Left forelimb (tissue), 1 donor: Measurements from ENCODE around the gene HTRA2.
A peak's percentile ranks its signal among the peaks of the same experiment; 100 is the strongest.
"Not testable (repeated sequence)": the region's sequence is repeated elsewhere in the genome, so short reads cannot be mapped to it uniquely, and the experiment has no call there.

Experiments
- DNase-seq: peaks from one replicate; pipeline ENCODE4 v3.0.0-alpha.2; 2018; ENCODE audit warnings: low spot score

HTRA2 gene

DNA sequence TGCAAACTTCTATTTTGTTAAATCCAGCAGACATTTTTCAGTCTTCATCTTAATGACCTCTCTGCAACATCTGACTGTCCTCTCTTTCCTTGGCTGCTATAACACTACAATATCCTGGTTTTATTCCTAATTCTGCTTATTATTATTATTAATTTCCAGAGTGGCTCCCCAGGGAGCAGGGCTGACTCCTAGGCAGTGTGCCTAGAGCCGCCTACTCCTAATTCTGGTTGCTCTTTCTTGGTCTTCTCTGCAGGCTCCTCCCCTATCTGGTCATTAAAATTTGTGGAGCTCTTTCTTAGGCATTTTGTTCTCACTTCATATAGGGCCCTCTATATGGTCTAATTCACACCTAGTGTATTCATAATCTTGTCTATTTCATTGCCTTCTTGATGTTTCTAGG is 13.2 kb downstream of the HTRA2 start:
- no peak for DNase-seq

DNA sequence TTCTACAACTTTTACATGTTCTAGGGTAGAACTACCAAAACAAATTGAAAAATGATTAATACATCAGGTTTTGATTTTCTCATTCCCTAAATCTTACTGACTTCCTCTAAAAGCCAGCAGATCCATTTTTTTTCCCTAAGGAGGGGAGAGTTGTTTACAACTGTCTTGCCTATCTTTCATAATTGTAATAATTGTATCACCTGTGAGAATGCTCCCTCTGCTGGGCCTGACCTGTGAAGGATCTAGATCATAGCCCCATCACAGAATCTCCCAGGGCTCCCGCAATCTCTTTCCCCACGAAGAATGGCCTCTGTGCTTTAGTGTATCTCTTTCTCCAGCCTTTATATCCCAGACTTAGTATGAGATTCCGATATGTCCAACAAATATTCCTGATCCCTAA is 14.9 kb downstream of the HTRA2 start:
- DNase-seq, result no peak

DNA sequence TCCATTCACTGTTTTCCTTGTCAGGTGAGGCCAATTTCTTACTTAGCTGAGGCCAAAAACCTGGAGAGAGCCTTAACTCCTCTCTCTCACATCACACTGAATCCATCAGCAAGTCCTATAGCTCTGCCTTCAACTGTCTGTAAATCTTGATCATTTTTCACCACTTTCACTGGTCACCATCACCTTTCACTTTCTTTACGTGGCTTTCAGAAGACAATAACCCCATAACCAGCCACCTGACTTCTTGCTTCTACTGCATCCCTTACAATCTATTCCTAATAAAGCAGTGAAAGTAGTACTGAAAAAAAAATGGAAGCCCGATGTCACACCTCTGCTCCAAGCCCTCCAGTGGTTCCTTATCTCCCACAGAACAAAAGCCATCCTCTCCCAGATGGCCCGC is 16.3 kb downstream of the HTRA2 start:
- no peak for DNase-seq

DNA sequence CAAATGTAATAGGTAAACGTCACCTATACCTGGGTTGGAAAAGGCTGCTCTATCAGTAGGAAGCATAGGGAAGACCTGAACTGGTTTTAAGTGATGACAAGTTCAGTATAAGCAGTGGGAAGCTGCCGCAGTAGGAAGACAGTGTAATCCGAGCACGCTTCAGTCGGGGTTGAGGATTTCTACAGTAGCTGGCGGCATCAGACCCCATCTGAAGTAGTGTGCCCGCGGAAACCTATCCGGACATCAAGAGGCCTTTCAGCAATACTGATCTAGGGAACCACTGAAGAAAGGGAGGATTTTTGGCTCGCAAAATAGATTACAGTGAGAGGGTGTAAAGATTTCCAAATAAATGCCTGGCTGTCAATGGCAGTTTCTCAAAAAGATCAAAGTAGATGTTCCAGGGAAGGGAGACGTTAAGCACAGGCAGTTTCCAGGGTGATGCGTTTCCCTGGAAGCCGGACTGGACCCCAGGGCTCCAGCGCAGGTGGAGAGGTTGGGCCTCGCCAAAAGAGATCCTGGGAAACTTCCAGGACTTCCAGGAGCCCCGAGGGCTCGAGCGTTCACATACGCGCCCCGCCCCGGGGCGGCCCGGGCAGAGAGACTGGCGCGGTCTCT is 18.7 kb downstream of the HTRA2 start:
- DNase-seq, result no peak

DNA sequence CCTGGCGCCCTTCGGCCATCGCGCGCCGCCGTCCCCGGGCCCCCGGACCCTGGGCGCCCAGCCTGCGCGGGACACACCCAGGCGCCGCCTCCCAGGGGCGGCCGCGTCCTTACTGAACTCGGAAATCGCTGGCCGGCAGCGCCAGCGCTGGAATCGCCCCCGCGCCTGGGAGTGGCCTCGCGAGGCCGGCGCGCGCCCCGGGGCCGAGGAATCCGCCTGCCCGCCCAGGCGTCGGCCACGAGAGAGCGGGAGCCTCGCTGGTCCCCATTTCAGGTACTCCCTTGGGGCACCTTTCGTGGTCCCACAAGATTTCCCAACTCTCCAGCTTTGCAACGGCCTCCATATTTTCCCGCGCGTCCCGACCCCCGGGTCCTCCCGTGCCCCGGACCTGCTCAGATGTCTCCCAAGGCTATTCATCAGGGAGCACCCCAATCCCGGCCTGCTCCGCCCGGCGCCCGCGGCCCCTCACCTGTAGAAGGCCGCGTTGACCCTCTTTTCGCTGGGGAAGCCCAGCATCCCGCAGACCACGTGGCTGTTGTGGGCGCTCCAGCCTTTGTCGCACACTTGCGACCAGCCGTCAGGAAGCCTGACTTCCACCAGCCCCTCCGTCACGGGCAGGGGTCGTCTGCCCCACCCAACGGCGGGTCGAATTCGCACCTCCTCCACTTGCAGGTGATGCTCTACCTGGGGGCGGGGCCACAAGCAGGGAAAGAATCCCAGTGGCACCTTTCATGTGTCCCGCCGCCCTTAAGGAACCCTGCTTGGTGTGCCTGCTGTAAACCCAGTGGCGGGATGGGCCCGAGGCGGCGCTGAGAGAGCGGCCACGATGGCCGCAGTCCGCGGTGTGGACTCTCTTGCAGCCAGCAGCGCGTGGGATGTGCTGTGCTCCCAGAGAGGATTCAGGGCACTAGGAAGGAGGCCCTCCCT is 19.4 kb downstream of the HTRA2 start:
- DNase-seq, result peak; percentile 80

DNA sequence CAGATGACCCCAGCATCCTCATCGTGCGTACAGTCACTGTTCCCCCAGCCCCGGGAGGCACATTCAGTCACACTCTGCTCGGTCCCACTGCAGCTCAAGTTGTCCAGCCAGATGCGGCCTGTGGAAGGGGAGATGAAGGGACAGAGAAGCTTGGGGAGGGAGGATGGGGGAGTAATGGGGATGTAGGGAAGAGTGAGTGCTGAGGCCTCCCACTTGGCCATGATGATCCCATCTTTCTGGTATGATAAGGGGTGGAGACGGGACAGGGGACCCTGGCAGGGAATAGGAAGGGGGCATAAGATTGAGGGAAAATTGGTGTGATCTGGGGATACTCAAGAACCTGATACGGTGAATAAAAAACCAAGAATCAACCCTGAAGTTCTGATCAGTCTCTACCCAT is 20.5 kb downstream of the HTRA2 start:
- DNase-seq, result no peak

DNA sequence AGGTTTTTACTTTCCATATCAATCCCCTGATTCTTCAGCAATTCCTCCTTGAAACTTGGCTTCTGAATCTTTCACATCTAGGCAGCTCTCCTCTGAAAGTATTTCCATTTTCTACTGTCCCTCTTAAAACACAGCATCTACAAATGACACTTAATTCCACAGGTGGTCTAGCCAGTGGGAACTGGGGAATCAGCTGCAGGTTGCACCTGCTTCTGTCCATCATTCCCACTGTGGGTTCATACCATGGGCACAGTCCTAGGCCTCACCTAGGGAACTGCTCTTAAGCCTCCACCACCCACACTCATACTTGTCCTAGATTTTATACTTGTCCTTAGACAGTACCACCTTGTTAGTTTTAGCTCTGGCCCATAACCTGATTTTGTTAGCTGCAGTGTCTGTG is 21.8 kb downstream of the HTRA2 start:
- no peak for DNase-seq

DNA sequence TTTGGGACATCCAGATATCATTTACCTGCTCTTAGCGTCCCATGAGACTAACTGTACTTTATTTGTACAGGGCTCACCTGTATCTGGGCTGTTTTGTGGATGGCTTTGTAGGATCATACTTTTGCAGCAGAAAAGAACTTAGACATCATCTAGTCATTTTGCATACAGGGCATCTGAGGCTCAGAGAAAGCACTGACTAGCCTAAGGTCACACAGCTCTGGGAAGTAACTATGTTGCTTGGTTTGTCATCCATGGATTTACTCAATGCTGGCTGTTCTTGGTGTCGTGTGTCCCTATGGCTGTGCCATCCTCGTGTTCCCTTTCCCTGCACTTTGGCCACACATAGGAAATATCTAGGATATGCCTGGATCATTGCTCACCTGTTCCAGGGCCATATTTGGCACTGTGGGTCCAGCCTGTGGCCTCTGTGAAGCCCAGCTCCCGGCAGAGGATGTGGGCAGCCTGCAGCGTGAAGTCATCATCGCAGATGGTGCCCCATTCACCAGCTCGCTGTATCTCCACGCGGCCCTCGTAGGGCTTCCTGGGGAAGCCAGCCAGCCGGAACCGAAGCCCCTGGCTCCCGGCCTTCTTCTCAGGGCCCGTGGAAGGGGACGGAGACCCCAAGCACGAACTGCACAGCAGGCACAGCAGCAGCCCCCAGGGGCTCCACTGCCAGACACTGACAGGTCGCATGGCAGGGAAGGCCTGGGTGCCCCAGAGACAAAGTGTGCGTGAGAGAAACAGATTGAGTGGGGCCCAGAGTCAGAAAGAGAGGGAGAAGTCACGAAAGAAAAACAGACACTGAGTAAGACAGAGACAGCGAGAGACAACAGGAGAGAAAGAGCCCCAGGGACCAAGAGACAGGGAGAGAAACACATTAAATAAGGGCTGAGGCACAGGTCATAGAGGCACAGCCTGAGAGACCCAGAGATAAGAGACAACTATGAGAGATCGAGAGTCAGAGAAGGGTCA is 22.5 kb downstream of the HTRA2 start:
- no peak for DNase-seq

DNA sequence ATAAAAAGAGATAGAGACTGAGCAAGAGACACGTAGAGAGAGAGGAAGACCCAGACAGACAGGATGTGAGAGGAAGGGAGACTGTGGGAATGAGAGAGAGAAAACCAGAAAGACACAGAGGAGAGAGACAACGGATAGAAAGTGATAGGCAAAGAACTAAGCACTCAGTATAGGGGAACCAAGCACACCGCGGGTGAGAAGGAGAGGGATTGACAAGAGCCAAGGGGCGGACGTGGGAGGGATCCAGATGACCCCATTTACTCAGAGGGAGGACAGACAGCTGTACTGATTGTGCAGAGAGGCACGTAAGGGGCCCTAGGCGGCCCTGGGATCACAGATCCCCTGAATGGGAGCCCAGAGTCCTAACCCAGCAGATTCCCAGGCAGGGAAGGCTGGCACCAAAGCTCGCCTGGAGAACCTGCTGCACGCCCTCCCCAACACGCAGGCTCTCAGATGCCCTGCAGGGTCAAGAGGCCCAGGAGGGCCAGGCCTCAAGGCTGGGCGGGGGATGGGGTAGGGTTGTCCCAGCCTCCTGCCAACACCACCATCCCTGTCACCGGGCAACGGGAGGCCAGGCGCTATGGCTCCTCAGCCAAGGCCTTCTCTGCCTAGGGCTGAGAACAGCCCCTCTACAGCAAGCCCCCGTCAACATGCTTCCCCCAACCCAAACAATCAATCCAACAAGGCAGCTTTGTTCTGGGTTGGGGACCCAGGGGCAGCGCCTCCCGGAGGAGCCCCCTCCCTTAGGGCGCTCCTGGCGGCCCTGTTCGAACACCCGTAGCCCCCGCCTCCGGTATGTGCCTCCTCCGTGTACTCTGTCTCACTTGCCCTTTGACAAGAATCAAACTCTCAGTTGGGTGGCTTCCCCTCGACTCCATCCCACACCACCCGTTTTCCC is 23.4 kb downstream of the HTRA2 start:
- DNase-seq, result no peak

DNA sequence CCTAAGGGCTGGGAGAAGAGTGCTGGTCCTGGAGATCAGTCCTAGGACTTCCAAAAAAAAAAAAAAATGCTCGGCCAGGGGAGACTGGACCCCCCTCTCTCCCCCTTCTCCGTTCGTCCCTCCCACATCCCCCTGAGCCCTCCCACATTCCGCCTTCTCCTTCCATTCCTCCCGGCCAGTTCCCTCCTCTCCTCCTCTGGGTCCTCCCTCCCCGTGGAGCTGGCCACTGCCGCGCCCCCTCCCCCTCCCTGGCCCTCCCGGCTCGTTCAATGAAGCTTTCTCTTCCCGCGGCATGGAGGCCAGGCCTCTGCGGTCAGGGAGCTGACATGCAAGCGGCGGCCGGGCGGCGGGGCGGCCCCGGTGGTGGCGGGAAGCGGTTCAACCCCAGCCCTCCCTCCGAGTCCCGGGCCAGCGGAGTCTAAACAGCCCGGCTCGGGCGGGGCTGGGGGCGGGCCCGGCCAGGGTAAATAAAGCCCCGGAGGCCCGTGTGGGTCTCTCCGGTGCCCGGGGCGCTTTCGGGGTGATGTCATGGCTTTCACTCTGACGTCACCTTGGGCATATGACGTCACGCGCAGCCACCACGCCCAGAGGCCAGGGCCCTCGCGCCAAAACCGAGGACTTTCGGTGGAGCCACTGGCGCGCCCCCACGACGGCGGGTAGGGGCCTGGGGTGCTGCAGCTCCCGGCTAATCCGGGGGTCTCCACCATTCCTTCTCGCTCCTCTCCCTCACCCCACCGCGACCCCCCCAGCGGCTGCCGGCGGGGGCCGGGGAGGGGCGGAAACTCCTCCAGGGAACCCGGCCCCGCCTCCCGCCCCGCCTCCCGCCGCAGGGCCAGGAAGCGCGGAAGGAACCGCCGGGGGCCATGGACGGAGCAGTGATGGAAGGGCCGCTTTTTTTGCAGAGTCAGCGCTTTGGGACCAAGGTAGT is 24.4 kb downstream of the HTRA2 start, which contains the start of the genes DOK1 and LOXL3:
DOK1 (plus strand) TSS at position 829 of the 928 bp plus-strand sequence; CDS start at position 864, 35 bp downstream.
LOXL3 (minus strand) TSS at position 51 of the 928 bp plus-strand sequence. CDS start 1,308 bp downstream, outside the sequence.
- DNase-seq, result peak; percentile 90

DNA sequence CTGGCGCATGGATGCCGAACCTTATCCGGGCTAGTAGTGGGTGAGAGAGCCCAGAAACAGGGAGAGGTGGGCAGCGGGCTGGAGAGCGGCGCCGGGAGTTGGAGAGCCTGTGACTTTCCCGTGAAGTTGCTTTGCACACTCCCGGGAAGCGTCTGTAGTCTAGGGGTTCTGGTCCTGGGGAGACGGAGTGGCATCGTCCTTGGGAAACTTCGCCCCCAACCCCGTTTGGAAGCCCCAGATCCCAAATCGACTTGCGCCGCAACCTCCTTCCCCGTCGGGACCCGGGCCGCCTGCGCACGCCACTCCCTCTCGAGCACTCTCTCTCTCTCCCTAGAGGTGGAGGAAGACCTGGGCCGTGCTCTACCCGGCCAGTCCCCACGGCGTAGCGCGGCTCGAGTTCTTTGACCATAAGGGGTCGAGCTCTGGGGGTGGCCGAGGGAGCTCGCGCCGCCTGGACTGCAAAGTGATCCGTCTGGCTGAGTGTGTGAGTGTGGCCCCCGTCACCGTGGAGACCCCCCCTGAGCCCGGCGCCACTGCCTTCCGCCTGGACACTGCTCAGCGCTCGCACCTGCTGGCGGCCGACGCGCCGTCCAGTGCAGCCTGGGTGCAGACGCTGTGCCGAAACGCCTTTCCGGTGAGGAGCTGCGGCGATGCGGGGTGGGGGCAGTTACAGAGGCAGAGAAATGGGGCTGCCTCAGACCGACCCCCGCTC is 25.2 kb downstream of the HTRA2 start:
- DNase-seq, result no peak

DNA sequence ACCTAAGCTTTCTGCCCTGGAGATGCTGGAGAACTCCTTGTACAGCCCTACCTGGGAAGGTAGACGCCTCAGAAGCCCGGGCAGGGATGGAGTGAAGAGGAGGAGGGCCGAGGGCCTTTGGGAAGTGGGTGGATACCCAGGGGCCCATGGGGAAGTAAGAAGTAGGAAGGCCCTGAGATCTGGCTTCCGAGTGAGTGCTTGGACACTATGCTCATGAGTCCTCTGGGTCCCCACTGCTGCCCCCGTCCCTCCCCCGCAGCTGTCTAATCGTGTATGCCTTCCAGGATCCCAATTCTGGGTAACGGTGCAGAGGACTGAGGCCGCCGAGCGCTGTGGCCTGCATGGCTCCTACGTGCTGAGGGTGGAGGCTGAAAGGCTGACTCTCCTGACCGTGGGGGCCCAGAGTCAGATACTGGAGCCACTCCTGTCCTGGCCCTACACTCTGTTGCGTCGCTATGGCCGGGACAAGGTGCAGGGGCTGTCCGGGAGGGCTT is 25.9 kb downstream of the HTRA2 start:
- DNase-seq, result no peak

DNA sequence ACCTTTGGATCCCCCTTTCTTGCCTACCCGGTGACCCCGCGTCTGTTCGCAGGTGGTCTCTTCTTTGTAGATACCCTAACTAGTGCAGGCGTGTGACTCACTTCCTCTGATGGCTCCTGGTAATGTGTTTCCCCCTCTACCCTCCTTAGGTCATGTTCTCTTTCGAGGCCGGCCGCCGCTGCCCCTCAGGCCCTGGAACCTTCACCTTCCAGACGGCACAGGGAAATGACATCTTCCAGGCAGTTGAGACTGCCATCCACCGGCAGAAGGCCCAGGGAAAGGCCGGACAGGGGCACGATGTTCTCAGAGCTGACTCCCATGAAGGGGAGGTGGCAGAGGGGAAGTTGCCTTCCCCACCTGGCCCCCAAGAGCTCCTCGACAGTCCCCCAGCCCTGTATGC is 26.4 kb downstream of the HTRA2 start:
- no peak for DNase-seq

DNA sequence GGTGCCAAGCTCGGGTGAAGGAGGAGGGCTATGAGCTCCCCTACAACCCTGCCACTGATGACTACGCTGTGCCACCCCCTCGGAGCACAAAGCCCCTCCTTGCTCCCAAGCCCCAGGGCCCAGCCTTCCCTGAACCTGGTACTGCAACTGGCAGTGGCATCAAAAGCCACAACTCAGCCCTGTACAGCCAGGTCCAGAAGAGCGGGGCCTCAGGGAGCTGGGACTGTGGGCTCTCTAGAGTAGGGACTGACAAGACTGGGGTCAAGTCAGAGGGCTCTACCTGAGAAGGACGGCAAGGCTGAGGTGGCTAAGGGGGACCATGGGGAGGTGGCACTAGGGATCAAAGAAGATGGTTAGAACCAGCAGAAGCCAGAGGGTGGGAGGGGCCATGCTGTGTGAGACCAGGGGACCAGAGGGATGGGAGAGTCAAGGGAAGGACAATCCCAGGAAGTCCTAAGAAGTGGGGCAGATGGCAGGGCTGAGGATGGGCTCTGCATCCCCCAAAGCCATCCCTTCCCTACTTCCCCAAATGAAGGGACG is 27.2 kb downstream of the HTRA2 start:
- DNase-seq, result no peak

DNA sequence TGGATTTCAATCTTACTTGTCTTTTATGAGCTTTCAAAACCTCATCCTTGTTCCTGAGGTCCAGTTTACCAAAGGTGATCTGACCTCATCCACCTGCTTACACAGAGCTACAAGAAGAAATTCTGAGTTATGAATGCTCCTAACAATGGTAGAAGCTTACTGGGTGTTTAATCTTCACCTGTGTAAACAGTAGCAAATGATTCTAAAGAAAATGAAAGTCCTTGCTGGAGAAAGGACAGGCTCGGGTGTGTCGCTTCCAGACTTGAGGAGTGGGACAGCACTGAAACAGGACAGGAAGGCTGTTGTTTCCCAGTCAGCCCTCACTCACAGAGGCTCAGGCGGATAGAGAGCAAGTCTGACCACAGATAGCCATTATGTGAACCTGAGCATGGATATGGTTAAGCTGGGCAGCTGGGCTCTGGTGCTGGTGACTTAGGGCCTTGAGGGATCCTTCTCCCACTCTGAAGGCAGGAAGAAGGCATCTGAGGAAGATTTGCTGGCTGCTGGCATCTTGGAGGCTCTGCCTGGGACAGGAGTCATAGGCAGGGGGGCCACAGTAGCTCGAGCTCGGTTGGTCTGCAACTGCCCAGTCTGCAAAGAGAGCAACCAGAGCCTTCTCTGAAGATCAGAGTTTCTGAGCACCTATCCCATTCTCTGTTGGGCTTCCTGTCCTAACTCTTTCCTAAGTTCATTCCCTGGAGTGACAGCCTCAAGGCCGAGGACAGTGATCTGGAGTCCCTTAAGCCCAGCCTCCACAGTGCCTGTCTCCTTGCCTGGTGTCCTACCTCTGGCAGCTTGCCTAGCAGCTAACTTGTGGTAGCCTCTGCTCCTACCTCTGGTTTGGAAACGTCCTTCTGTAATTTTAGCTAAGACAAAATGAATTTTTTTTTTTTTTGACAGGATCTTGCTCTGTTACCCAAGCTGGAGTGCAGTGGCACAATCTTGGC is 28.8 kb downstream of the HTRA2 start:
- no peak for DNase-seq

DNA sequence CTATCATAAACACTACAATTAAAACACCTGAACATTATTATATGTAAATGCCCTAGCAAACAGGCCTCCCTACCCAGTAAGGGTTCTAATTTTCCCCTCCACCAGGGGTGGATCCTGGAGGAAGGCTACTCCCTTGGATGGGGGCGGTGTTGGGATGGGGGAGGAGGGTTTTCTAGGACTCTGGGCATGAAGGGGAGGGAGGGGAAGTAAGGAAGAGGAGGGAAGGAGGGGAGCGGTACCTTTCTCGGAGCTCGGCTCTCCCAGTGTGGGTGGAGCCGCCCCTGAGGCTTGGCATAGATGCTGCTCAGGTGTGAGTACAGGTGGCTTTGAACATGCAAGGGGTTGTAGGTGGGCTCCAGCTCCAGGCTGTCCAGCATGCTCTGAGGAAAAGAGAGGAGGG is 30.2 kb downstream of the HTRA2 start:
- no peak for DNase-seq

DNA sequence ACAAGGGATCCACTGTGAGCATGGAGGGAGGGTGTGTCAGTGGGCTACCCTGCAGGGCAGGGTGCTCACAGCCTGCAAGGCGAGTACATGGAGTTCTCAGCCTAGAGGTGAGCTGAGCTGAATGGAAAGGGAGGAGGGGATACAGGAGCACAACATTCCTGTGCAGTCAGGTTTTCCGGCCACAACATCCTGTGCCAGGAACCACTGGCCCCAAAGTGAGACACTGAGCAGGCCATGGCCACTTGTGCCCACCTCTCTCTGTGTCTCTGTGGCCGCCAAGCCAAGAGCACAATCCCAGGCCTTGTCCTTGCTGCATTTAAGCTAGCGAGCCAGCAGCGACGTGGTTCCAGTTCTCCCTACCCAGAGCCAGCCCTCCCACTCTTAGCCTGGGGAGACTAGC is 30.9 kb downstream of the HTRA2 start:
- DNase-seq, result no peak

DNA sequence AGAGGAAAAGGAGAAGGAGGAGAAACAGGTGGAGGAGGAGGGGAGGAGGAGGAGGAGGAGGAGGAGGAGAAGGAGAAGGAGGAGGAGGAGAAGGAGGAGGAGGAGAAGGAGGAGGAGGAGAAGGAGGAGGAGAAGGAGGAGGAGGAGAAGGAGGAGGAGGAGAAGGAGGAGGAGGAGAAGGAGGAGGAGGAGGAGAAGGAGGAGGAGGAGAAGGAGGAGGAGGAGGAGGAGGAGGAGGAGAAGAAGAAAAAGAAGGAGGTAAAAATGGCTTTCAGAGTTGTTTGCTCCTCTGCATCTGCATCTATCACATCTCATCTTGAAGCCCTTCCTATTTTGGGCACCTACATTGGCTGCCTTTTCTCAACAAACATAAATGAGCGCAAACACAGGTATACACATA is 31.3 kb downstream of the HTRA2 start:
- not testable (repeated sequence) for DNase-seq
